ENCODE measurements around the gene ZNF784. TPM values are rescaled to one million over a fixed set of nuclear protein-coding genes. Genes with fewer than 3 reads are reported as not detected.

ZNF784 gene
- total RNA-seq, 1 experiment from 2014 or later: 3.1 TPM

DNA sequence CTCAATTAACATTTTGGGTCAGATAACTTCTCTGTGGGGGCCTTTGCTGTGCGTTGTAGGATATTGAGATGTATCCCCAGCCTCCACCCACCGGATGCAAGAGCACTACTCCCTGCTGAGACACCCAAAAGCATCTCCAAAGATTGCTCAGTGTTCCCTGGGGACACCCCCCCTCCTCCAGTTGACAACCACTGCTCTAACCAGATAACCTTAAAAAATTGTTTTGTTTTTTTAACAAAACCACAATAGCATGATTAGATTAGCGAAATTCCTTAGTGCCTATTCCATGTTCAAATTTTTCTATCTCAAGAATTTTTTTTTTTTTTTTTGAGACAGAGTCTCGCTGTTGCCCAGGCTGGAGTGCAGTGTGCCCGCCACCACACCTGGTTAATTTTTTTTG lies 48.1 kb upstream of the ZNF784 start:
- intact Hi-C loops (cut with micrococcal nuclease): no loop called here
- no peak for DNase-seq (ENCODE audit: unreplicated experiment)
- H3K4me1 Mint-ChIP-seq (ENCODE audit: insufficient read depth, unreplicated experiment): peaks cover 24% of the 10 kb centered on the region
- ChIA-PET POLR2A (interaction anchor here (0.6 to 2.8 kb wide), 4 partner anchors 10 to 1804 kb away, joined by 3 to 12 read pairs (median 3); no protein-coding TSS in a partner anchor), CTCF (interaction anchor here (0.7 to 1.9 kb wide), 3 partner anchors 15 to 1355 kb away, joined by 3 to 18 read pairs (median 4); no protein-coding TSS in a partner anchor)
- H3K27ac Mint-ChIP-seq (ENCODE audit: low read depth, unreplicated experiment): no peak overlapping the region
- no peaks in the 10 kb centered on the region for H3K27me3 Mint-ChIP-seq (ENCODE audit: insufficient read depth, unreplicated experiment)
- no peaks in the 10 kb centered on the region for H3K9me3 Mint-ChIP-seq (ENCODE audit: unreplicated experiment)
- TF ChIP-seq, protein P1, sequence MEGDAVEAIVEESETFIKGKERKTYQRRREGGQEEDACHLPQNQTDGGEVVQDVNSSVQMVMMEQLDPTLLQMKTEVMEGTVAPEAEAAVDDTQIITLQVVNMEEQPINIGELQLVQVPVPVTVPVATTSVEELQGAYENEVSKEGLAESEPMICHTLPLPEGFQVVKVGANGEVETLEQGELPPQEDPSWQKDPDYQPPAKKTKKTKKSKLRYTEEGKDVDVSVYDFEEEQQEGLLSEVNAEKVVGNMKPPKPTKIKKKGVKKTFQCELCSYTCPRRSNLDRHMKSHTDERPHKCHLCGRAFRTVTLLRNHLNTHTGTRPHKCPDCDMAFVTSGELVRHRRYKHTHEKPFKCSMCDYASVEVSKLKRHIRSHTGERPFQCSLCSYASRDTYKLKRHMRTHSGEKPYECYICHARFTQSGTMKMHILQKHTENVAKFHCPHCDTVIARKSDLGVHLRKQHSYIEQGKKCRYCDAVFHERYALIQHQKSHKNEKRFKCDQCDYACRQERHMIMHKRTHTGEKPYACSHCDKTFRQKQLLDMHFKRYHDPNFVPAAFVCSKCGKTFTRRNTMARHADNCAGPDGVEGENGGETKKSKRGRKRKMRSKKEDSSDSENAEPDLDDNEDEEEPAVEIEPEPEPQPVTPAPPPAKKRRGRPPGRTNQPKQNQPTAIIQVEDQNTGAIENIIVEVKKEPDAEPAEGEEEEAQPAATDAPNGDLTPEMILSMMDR (IDR thresholded peaks at IDR 0.05; ENCODE audit: unreplicated experiment): no peak
- H3K4me3 Mint-ChIP-seq (ENCODE audit: unreplicated experiment): no peak overlapping the region
- no TSS peak for BruUV-seq (replicated peaks)
- H3K36me3 Mint-ChIP-seq (ENCODE audit: insufficient read depth, unreplicated experiment): peaks cover 63% of the 10 kb centered on the region

DNA sequence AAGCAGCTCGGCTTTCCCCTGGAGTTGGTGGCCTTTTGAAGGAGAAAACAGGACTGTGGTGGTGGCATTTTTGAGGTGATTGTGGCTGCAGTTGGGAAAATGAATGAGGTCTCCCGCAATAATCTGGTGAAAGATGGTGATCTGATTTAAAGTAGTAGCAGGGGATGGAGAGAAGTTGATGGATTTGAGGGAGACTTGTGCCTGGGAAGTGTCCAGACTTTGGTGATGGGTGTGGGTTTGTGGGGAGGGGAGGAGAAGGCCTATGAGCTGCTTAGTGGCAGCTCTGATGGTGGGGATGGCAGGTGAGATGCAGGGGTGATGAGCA lies 46.6 kb upstream of the ZNF784 start:
- no peak overlapping the region for H3K27ac Mint-ChIP-seq (ENCODE audit: low read depth, unreplicated experiment)
- peaks cover 75% of the 10 kb centered on the region for H3K36me3 Mint-ChIP-seq (ENCODE audit: insufficient read depth, unreplicated experiment)
- intact Hi-C loops (cut with micrococcal nuclease): no loop called here
- TF ChIP-seq, protein P1 (IDR thresholded peaks at IDR 0.05; ENCODE audit: unreplicated experiment): no peak
- CTCF ChIA-PET: interaction anchor here (0.5 to 1.9 kb wide), 11 partner anchors 8 to 987 kb away, joined by 3 to 18 read pairs (median 3); partner anchors contain the start of gene U2AF2
- H3K4me1 Mint-ChIP-seq (ENCODE audit: insufficient read depth, unreplicated experiment): peaks cover 16% of the 10 kb centered on the region
- H3K4me3 Mint-ChIP-seq (ENCODE audit: unreplicated experiment): no peak overlapping the region
- POLR2A ChIA-PET: interaction anchor here (0.6 to 2.8 kb wide), 4 partner anchors 9 to 1238 kb away, joined by 3 to 12 read pairs (median 3); no protein-coding TSS in a partner anchor
- no peaks in the 10 kb centered on the region for H3K9me3 Mint-ChIP-seq (ENCODE audit: unreplicated experiment)
- no peak for DNase-seq (ENCODE audit: unreplicated experiment)
- H3K27me3 Mint-ChIP-seq (ENCODE audit: insufficient read depth, unreplicated experiment): no peaks in the 10 kb centered on the region
- no TSS peak for BruUV-seq (replicated peaks)

DNA sequence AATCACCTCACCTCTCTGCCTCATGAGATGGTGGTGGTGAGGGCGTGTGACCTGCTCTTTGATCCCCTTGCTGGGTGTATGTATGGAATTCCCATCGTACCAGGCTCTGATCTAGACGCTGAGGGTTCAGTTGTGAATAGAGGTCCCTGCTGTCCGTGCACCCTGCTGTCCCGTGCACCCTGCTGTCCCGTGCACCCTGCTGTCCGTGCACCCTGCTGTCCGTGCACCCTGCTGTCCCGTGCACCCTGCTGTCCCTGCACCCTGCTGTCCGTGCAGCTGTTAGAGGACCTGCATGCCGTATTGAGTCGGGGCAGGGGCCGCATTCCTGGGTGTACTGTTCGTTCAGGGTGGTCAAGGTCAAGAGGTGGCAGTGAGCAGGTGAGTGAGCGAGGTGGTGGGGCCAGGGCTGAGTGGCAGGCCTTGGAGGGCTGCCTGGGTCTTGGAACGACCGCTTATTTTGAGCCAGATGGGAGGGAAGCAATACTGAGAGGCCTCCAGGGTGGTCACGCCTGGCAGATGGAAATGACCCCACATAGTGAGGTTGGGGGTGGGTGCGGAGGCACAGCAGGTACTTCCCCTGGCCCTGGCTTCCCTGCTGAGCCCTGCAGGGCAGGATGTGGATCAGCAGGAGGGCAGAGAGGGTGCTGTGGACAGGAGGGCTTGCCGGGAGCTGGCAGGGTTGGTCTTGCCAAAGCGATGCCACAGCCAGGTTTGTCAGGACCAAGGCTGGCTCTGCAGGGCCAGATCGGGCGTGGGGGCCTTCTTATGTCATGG lies 46.1 kb upstream of the ZNF784 start:
- Mint-ChIP-seq H3K27ac (ENCODE audit: low read depth, unreplicated experiment) (no peak overlapping the region), H3K36me3 (ENCODE audit: insufficient read depth, unreplicated experiment) (peaks cover 81% of the 10 kb centered on the region), H3K27me3 (ENCODE audit: insufficient read depth, unreplicated experiment) (no peaks in the 10 kb centered on the region), H3K4me1 (ENCODE audit: insufficient read depth, unreplicated experiment) (peaks cover 16% of the 10 kb centered on the region), H3K4me3 (ENCODE audit: unreplicated experiment) (no peak overlapping the region), H3K9me3 (ENCODE audit: unreplicated experiment) (no peaks in the 10 kb centered on the region)
- no peak for DNase-seq (ENCODE audit: unreplicated experiment)
- POLR2A ChIA-PET: interaction anchor here (0.6 to 2.8 kb wide), 2 partner anchors 13 to 1238 kb away, joined by 3 to 12 read pairs; no protein-coding TSS in a partner anchor
- CTCF ChIA-PET: interaction anchor here (0.6 to 1.9 kb wide), 7 partner anchors 8 to 986 kb away, joined by 3 to 18 read pairs (median 5); partner anchors contain the start of gene U2AF2
- no TSS peak for BruUV-seq (replicated peaks)
- TF ChIP-seq, protein P1 (IDR thresholded peaks at IDR 0.05; ENCODE audit: unreplicated experiment): no peak
- intact Hi-C loops (cut with micrococcal nuclease): no loop called here

DNA sequence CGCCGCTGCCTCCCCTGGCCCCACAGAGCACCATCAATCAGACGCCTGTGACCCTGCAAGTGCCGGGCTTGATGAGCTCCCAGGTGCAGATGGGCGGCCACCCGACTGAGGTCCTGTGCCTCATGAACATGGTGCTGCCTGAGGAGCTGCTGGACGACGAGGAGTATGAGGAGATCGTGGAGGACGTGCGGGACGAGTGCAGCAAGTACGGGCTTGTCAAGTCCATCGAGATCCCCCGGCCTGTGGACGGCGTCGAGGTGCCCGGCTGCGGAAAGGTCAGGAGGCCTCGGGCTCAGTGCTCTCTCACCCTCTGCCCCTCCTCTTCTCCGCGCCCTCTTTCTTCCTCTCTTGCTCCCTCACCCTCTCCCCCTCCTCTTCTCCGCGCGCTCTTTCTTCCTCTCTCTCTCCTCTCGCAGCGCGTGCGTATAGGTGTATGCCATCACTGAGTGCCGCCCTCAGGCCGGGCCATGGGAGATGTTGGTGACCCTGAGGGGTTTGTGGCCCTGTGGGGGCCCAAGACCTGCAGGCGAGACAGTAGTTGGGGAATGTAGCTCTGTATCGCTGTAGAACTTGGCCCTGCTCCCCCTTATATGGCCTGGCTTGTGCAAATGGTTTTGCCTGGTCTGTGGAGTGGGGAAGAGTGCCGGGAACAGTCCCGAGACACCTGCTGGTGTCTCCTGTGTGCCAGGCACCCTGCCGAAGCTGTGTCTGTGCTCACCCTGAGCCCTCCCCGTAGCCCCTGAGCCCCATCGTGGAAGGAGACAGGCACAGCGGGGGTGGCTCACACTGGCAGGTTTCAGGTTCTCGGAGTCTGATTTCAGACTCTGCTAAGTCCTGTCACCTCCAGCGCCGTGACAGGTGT lies 45.3 kb upstream of the ZNF784 start:
- H3K4me3 Mint-ChIP-seq (ENCODE audit: unreplicated experiment): no peak overlapping the region
- peaks cover 15% of the 10 kb centered on the region for H3K4me1 Mint-ChIP-seq (ENCODE audit: insufficient read depth, unreplicated experiment)
- BruUV-seq (replicated peaks): no TSS peak
- peaks cover 82% of the 10 kb centered on the region for H3K36me3 Mint-ChIP-seq (ENCODE audit: insufficient read depth, unreplicated experiment)
- TF ChIP-seq, protein P1 (IDR thresholded peaks at IDR 0.05; ENCODE audit: unreplicated experiment): no peak
- no peaks in the 10 kb centered on the region for H3K27me3 Mint-ChIP-seq (ENCODE audit: insufficient read depth, unreplicated experiment)
- DNase-seq (ENCODE audit: unreplicated experiment): no peak
- H3K9me3 Mint-ChIP-seq (ENCODE audit: unreplicated experiment): no peaks in the 10 kb centered on the region
- ChIA-PET POLR2A (interaction anchor here (2.8 kb wide), 1 partner anchor 13 kb away, joined by 12 read pairs; no protein-coding TSS in a partner anchor), CTCF (no interaction called here)
- intact Hi-C loops (cut with micrococcal nuclease): no loop called here
- no peak overlapping the region for H3K27ac Mint-ChIP-seq (ENCODE audit: low read depth, unreplicated experiment)
